Natural killer cell treated with Interleukin-12 subunit alpha and Interleukin-12 subunit beta and Interleukin-15 and Interleukin-18, amount 100 ng/mL, for 72 hours (primary cell): ENCODE measurements around the gene MUS81. TPM values are rescaled to one million over a fixed set of nuclear protein-coding genes. Genes with fewer than 3 reads are reported as not detected.

Experiments
- ATAC-seq, 2 donors: fragments of 150-1000 bp; cut with Tn5 transposase in 1 of 2; sonication (Bioruptor Pico), chemical (Tn5 transposase) in 1 of 2; 2 replicates each; pipeline ENCODE4 v1.10.0; 2021
- DNase-seq: peaks from one replicate; pipeline ENCODE4 v3.0.0; 2022; ENCODE audit warnings: low spot score
- H3K27ac Mint-ChIP-seq, 2 donors: 1 replicate in 1 of 2; 2 replicates in 1 of 2; pipeline ENCODE4 v1.8.0; 2022; ENCODE audit warnings: mixed read lengths in 2 of 2, mild to moderate bottlenecking in 1 of 2, moderate library complexity in 1 of 2
- H3K27me3 Mint-ChIP-seq, 2 donors: 1 replicate in 1 of 2; 2 replicates in 1 of 2; pipeline ENCODE4 v1.8.0; 2022; ENCODE audit warnings: mixed read lengths in 2 of 2
- H3K36me3 Mint-ChIP-seq: one replicate; pipeline ENCODE4 v1.8.0; 2022; ENCODE audit warnings: mixed read lengths
- H3K4me1 Mint-ChIP-seq, 2 donors: 1 replicate in 1 of 2; 2 replicates in 1 of 2; pipeline ENCODE4 v1.8.0; 2022; ENCODE audit warnings: low read depth in 2 of 2, mixed read lengths in 2 of 2, mild to moderate bottlenecking in 1 of 2
- H3K4me3 Mint-ChIP-seq: one replicate; pipeline ENCODE4 v1.8.0; 2022; ENCODE audit warnings: mixed read lengths
- H3K9me3 Mint-ChIP-seq: 2 replicates; pipeline ENCODE4 v1.8.0; 2022; ENCODE audit warnings: mixed read lengths
- total RNA-seq, 2 donors: library from RNA; stranded (reverse); gene quantifications; one replicate each; pipeline ENCODE4 v1.2.3, GENCODE V29; 2022

MUS81 gene
- total RNA-seq, 2 donors from 2014 or later, result 85.7 to 109 TPM

DNA sequence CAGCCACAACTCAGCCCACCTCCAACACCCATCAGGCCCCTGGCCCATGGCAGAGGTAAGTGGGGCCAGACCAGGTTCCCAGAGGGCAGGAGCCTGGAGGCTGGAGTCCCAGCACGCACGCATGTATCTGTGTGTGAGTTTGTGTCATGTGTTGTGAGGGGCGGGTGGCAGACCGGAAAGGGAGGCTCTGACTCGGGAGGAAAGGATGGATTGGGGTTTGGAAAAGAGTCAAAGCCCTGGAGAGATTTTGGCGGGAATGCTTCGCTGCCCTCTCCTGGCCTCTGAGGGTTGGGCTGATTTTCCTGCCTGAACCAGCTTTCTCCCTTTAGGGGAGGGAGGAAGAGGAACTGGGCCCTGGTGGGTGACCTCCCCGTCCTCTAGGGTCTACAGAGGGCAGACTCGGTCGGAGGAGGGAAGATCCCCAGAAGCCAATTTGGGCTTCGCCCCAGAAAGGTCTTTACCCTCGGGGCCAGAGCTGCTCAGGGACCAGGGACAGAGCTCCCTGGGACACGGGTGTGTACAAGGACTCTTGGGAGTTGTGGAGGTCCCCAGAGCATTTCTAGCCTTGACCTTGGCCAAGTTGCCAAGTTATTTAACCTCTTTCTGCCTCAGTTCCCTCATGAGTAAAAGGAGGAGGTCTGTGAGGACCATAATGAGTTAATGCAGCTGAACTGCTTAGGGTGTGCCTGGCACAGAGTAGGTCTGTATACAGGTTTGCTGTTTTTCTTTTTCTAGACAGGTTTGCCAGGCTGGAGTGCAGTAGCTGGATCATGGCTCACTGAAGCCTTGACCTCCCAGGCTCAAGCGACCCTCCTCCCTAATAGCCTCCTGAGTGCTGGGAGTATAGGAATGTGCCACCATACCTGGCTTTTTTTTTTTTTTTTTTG, 51.7 kb downstream of the MUS81 start:
- no peaks in the 10 kb centered on the region for H3K36me3 Mint-ChIP-seq
- H3K4me1 Mint-ChIP-seq, result peaks cover 17 to 22% of the 10 kb centered on the region in 2 donors
- H3K27me3 Mint-ChIP-seq, result peaks cover 0 to 2% of the 10 kb centered on the region in 2 donors
- no peak overlapping the region for H3K4me3 Mint-ChIP-seq
- H3K9me3 Mint-ChIP-seq, result no peaks in the 10 kb centered on the region
- H3K27ac Mint-ChIP-seq, result no peak overlapping the region
- ATAC-seq (no peak), DNase-seq (no peak)

GRCh38 chr11:65912845-65913244, 52.6 kb downstream of the MUS81 start:
- H3K27ac Mint-ChIP-seq, result no peak overlapping the region
- H3K4me1 Mint-ChIP-seq, result peaks cover 21 to 26% of the 10 kb centered on the region in 2 donors
- no peaks in the 10 kb centered on the region for H3K36me3 Mint-ChIP-seq
- no peak overlapping the region for H3K4me3 Mint-ChIP-seq
- ATAC-seq, result no peak
- H3K9me3 Mint-ChIP-seq, result no peaks in the 10 kb centered on the region
- DNase-seq, result no peak
- H3K27me3 Mint-ChIP-seq, result peaks cover 0 to 2% of the 10 kb centered on the region in 2 donors

- Mint-ChIP-seq H3K36me3 (no peaks in the 10 kb centered on the region), H3K4me1 (peaks cover 21 to 23% of the 10 kb centered on the region in 2 donors), H3K27ac (peak overlapping the region in 1 of 2 donors; percentile 80), H3K4me3 (no peak overlapping the region), H3K9me3 (no peaks in the 10 kb centered on the region), H3K27me3 (no peaks in the 10 kb centered on the region)
- DNase-seq, result no peak
- no peak for ATAC-seq
These were observed 55.0 kb downstream of the MUS81 start for GRCh38 chr11:65915101-65915820.

GRCh38 chr11:65915821-65916251, 55.6 kb downstream of the MUS81 start:
- Mint-ChIP-seq H3K4me3 (no peak overlapping the region), H3K36me3 (no peaks in the 10 kb centered on the region), H3K27me3 (no peaks in the 10 kb centered on the region), H3K4me1 (peaks cover 21 to 23% of the 10 kb centered on the region in 2 donors), H3K9me3 (no peaks in the 10 kb centered on the region), H3K27ac (no peak overlapping the region)
- ATAC-seq (no peak), DNase-seq (no peak)

Other genes starting within 250 kb of the MUS81 start
- 10 to 100 TPM; 81.1 to 83.3 TPM for gene MAP3K11, start 246.2 kb upstream of the MUS81 start, total RNA-seq
- 10 to 100 TPM; 65.1 to 96.9 TPM for gene PCNX3, start 244.7 kb upstream of the MUS81 start, total RNA-seq
- gene SIPA1, start 222.3 kb upstream of the MUS81 start, total RNA-seq, result 100 to 1,000 TPM; 139 to 140 TPM
- gene RELA, start 197.5 kb upstream of the MUS81 start, total RNA-seq, result 10 to 100 TPM; 85.2 to 96.4 TPM
- 10 to 100 TPM; 77.5 to 82.9 TPM for gene KAT5, start 148.2 kb upstream of the MUS81 start, total RNA-seq
- gene RNASEH2C, start 139.6 kb upstream of the MUS81 start, total RNA-seq, result 100 to 1,000 TPM in 1 of 2 donors, 10 to 100 TPM in 1; 87.3 to 138 TPM
- 10 to 100 TPM; 15.8 to 25.4 TPM for gene AP5B1, start 79.5 kb upstream of the MUS81 start, total RNA-seq
- not detected for gene OVOL1, start 73.4 kb upstream of the MUS81 start, total RNA-seq
- 1 to 10 TPM in 1 of 2 donors, under 1 TPM in 1; 0.52 to 1.0 TPM for gene SNX32, start 26.5 kb upstream of the MUS81 start, total RNA-seq
- 1,000 to 10,000 TPM; 1,401 to 1,644 TPM for gene CFL1, start 2.3 kb upstream of the MUS81 start, total RNA-seq
- 10 to 100 TPM in 1 of 2 donors, 1 to 10 TPM in 1; 7.5 to 10.6 TPM for gene EFEMP2, start 12.4 kb downstream of the MUS81 start, total RNA-seq
- gene CTSW, start 19.4 kb downstream of the MUS81 start, total RNA-seq, result 100 to 1,000 TPM; 124 to 886 TPM
- 100 to 1,000 TPM in 1 of 2 donors, 10 to 100 TPM in 1; 76.6 to 157 TPM for gene FIBP, start 28.0 kb downstream of the MUS81 start, total RNA-seq
- 10 to 100 TPM; 44.6 to 89.8 TPM for gene CCDC85B, start 30.2 kb downstream of the MUS81 start, total RNA-seq
- gene FOSL1, start 40.0 kb downstream of the MUS81 start, total RNA-seq, result 10 to 100 TPM in 1 of 2 donors, 1 to 10 TPM in 1; 7.9 to 18.1 TPM
- 10 to 100 TPM; 15.4 to 24.7 TPM for gene C11orf68, start 58.6 kb downstream of the MUS81 start, total RNA-seq
- 10 to 100 TPM; 88.5 to 95.6 TPM for gene DRAP1, start 59.0 kb downstream of the MUS81 start, total RNA-seq
- gene TSGA10IP, start 85.0 kb downstream of the MUS81 start, total RNA-seq, result not detected
- 100 to 1,000 TPM in 1 of 2 donors, 10 to 100 TPM in 1; 72.9 to 107 TPM for gene SART1, start 101.3 kb downstream of the MUS81 start, total RNA-seq
- 10 to 100 TPM; 69.6 to 82.1 TPM for gene EIF1AD, start 141.7 kb downstream of the MUS81 start, total RNA-seq
- gene BANF1, start 142.1 kb downstream of the MUS81 start, total RNA-seq, result 100 to 1,000 TPM; 190 to 376 TPM
- under 1 TPM in 1 of 2 donors, not detected in 1; 0.52 TPM for gene CST6, start 151.6 kb downstream of the MUS81 start, total RNA-seq
- 1 to 10 TPM; 1.5 to 8.8 TPM for gene CATSPER1, start 166.0 kb downstream of the MUS81 start, total RNA-seq
- gene GAL3ST3, start 188.7 kb downstream of the MUS81 start, total RNA-seq, result not detected
- 100 to 1,000 TPM; 227 to 286 TPM for gene SF3B2, start 191.9 kb downstream of the MUS81 start, total RNA-seq
- gene PACS1, start 209.8 kb downstream of the MUS81 start, total RNA-seq, result 10 to 100 TPM; 64.3 to 73.3 TPM